ENCODE measurements around the gene KRT83. TPM values are rescaled to one million over a fixed set of nuclear protein-coding genes. Genes with fewer than 3 reads are reported as not detected.

Gene KRT83
- total RNA-seq, 1 experiment from 2014 or later: not detected

GRCh38 chr12:52341066-52341580 lies 19.9 kb upstream of the KRT83 start:
- Histone ChIP-seq H3K4me2 (ENCODE audit: insufficient read depth, insufficient read length, low read length) (no peak overlapping the region), H2BK12ac (ENCODE audit: insufficient read length, low read depth, low read length) (no peak overlapping the region), H4K91ac (ENCODE audit: insufficient read length, low read depth, low read length) (no peak overlapping the region), H4K20me1 (ENCODE audit: control insufficient read depth, insufficient read depth, insufficient read length) (no peaks in the 10 kb centered on the region), H3K14ac (ENCODE audit: insufficient read depth, low read length) (no peak overlapping the region), H3K27me3 (ENCODE audit: insufficient read depth, low read length) (no peaks in the 10 kb centered on the region), H3K79me1 (ENCODE audit: insufficient read depth, low read depth, low read length, poor library complexity, severe bottlenecking) (no peaks in the 10 kb centered on the region), H3K4me1 (ENCODE audit: insufficient read depth, low read length) (no peaks in the 10 kb centered on the region), H2BK120ac (ENCODE audit: low read depth, low read length, poor library complexity, severe bottlenecking) (no peak overlapping the region), H2AK5ac (ENCODE audit: insufficient read length, low read length) (no peak overlapping the region), H3K56ac (ENCODE audit: insufficient read length, low read depth, low read length) (no peak overlapping the region), H3K4ac (ENCODE audit: low read depth, low read length) (no peak overlapping the region), H2AFZ (ENCODE audit: low read length) (no peak overlapping the region), H3K9ac (ENCODE audit: extremely low read depth, insufficient read length, low read length) (no peak overlapping the region), H2BK15ac (ENCODE audit: low read depth, low read length) (no peak overlapping the region), H4K8ac (replicated peaks; ENCODE audit: insufficient read length, low read depth, low read length) (no peak overlapping the region), H2BK5ac (ENCODE audit: insufficient read length, low read length) (no peak overlapping the region), H3K79me2 (ENCODE audit: insufficient read depth, low read length) (no peaks in the 10 kb centered on the region), H2BK20ac (ENCODE audit: low read depth, low read length, poor library complexity, severe bottlenecking) (no peak overlapping the region), H3K23ac (ENCODE audit: insufficient read length, low read depth, low read length) (no peak overlapping the region), H3K18ac (ENCODE audit: insufficient read length, low read depth, low read length) (no peak overlapping the region), H3T11ph (ENCODE audit: low read length) (no peak overlapping the region), H3K27ac (ENCODE audit: insufficient read length, low read depth, low read length) (no peak overlapping the region), H3K9me3 (ENCODE audit: control insufficient read depth, low read depth, low read length) (no peaks in the 10 kb centered on the region), H4K5ac (ENCODE audit: insufficient read length, low read depth, low read length) (no peak overlapping the region), H3K23me2 (ENCODE audit: insufficient read length, low read depth, low read length, poor library complexity, severe bottlenecking) (no peaks in the 10 kb centered on the region)
- H3K36me3 Mint-ChIP-seq (ENCODE audit: insufficient read depth in 1 of 3, low read depth in 3 of 3): no peaks in the 10 kb centered on the region; a peak in 1 of 7 replicates
- H3K9me3 Mint-ChIP-seq: peaks cover 5 to 7% of the 10 kb centered on the region in 2 experiments; a peak in 2 of 5 replicates
- no CpG with 5 or more reads among the region's 14 CpGs for WGBS (ENCODE audit: extremely low coverage, insufficient read length, low lambda C conversion rate)
- DNase-seq: no peak
- peaks cover 11% of the 10 kb centered on the region for H3K27me3 Mint-ChIP-seq (ENCODE audit: low read depth)
- no peaks in the 10 kb centered on the region for H3K4me1 Mint-ChIP-seq
- no peak overlapping the region for H3K27ac Mint-ChIP-seq
- TF ChIP-seq, protein P1, sequence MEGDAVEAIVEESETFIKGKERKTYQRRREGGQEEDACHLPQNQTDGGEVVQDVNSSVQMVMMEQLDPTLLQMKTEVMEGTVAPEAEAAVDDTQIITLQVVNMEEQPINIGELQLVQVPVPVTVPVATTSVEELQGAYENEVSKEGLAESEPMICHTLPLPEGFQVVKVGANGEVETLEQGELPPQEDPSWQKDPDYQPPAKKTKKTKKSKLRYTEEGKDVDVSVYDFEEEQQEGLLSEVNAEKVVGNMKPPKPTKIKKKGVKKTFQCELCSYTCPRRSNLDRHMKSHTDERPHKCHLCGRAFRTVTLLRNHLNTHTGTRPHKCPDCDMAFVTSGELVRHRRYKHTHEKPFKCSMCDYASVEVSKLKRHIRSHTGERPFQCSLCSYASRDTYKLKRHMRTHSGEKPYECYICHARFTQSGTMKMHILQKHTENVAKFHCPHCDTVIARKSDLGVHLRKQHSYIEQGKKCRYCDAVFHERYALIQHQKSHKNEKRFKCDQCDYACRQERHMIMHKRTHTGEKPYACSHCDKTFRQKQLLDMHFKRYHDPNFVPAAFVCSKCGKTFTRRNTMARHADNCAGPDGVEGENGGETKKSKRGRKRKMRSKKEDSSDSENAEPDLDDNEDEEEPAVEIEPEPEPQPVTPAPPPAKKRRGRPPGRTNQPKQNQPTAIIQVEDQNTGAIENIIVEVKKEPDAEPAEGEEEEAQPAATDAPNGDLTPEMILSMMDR (conservative IDR thresholded peaks at IDR 0.05): no peak
- H3K4me3 Mint-ChIP-seq: no peak overlapping the region
